GM12864 (cell line): ENCODE results near the gene LTB4R.
"Not testable (repeated sequence)": the region's sequence is repeated elsewhere in the genome, so short reads cannot be mapped to it uniquely, and the experiment has no call there.

Experiments
- DNase-seq: peaks from one replicate; pipeline ENCODE4 v3.0.0-alpha.2; 2011; ENCODE audit warnings: low read depth
- H3K4me3 ChIP-seq: 2 replicates; pipeline ENCODE4 v1.5.1; 2011; ENCODE audit warnings: mild to moderate bottlenecking, low read depth, low read length, control low read depth
- TF ChIP-seq, protein P1 (sequence below): IDR thresholded peaks from 2 replicates; pipeline ENCODE4 v1.5.1; 2011; ENCODE audit warnings: low read depth, mild to moderate bottlenecking, moderate library complexity, low read length, control low read depth, inconsistent platforms; ENCODE audit errors: missing control alignments

LTB4R gene

GRCh38 chr14:24343795-24344660, 32.7 kb downstream of the LTB4R start:
- no peak overlapping the region for H3K4me3 ChIP-seq
- TF ChIP-seq, protein P1, sequence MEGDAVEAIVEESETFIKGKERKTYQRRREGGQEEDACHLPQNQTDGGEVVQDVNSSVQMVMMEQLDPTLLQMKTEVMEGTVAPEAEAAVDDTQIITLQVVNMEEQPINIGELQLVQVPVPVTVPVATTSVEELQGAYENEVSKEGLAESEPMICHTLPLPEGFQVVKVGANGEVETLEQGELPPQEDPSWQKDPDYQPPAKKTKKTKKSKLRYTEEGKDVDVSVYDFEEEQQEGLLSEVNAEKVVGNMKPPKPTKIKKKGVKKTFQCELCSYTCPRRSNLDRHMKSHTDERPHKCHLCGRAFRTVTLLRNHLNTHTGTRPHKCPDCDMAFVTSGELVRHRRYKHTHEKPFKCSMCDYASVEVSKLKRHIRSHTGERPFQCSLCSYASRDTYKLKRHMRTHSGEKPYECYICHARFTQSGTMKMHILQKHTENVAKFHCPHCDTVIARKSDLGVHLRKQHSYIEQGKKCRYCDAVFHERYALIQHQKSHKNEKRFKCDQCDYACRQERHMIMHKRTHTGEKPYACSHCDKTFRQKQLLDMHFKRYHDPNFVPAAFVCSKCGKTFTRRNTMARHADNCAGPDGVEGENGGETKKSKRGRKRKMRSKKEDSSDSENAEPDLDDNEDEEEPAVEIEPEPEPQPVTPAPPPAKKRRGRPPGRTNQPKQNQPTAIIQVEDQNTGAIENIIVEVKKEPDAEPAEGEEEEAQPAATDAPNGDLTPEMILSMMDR: no peak
- DNase-seq: no peak

DNA sequence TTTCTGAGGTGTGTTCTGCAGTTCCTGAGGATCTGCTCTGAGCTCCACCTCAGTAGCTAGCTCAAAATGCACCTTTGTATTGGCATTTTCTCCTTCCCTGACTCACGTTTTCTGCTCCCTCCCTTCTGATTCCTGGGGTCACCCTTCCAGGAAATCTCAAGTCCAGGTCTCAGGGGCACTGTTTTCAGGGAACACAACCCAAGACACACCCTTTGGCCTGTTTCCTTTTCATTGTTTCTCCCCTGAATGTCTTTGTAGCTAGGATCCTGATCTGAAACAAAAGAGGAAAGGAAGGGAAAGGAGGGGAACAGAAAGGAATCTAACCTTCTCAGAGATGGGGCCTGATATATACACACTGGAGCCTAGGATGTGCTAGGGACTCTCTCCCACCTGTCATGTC, 35.8 kb downstream of the LTB4R start:
- H3K4me3 ChIP-seq: no peak overlapping the region
- TF ChIP-seq, protein P1: no peak
- DNase-seq: no peak

DNA sequence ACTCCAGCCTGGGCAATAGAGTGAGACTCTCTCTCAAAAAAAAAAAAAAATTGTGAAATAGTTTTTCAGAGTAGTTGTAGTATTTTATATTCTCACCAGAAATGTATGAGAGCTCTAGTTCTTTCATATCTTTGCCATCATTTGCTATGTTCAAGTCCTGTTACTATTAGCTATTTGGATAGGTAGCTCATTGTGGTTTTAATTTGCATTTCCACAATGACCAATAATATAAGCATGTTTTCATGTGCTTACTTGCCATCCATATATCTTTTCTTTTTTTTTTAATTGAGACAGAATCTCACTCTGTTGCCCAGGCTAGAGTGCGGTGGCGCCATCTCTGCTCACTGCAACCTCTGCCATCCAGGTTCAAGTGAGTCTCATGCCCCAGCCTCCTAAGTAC, 36.9 kb downstream of the LTB4R start:
- no peak for DNase-seq
- TF ChIP-seq, protein P1: no peak

DNA sequence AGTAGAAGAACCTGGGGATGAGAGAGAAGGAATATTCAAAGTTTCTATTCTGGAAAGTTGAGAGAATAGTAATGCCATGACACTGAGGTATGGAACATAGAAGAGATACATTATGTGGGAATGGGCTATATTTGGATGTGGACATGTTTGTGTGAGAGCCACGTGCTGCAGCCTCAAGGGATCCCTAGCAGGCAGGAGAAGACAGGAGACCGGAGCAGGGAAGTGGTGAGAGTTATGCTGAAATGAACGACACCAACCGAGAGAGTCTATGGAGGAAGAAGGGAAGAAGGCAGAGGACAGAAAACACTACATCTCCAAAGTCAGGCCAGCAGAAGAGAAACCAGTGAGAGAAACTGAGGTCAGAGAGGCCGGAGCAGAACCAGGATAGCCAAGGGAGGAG, 38.4 kb downstream of the LTB4R start:
- H3K4me3 ChIP-seq: no peak overlapping the region
- TF ChIP-seq, protein P1: no peak
- DNase-seq: no peak

More for the DNA sequence above, 36.9 kb downstream of the LTB4R start:
- no peak overlapping the region for H3K4me3 ChIP-seq

- no peak overlapping the region for H3K4me3 ChIP-seq
- TF ChIP-seq, protein P1: no peak
- no peak for DNase-seq
These were observed 40.2 kb downstream of the LTB4R start for GRCh38 chr14:24351517-24351916.

DNA sequence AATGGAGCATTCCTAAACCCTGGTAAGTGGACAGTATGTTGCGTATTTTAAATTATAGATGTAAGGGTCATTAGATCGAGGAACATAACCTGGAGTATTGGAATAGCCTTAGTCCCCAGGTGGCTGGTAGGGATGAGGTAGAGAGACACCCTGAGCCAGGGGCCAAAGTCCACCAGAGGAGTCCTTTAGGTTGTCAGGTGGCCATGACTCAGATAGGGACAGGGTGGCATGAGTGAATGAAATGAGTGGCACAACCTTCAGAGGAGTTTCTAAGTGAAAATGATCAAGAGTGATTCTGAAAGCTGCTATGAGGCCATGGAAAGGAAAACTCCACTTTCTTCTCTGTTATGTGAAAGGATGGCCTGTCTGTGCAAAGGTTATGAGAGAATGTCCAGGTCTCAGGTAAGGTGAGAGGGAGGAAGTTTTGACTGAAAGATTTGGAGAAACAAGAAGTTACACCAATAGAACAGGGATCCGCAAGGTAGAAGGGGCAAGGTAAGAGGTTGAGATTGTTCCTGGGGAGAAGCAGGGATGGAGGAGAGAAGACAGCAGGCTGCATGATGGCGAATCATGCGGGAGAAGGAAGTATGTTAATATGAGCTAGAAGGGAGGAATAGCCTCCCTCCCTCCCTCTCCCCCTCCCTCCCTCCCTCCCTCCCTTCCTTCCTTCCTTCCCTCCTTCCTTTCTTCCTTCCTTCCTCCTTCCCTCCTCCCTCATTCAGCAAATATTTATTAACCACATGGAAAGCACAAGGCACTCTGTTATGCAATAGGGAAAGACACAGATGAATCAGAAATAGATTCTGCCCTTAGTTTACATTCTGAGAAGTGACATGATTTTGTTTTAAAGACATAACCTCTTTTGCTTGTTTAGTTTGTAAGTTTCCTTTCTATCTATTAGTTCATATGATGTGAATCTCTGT, 42.5 kb downstream of the LTB4R start:
- TF ChIP-seq, protein P1: no peak
- DNase-seq: no peak
- no peak overlapping the region for H3K4me3 ChIP-seq

DNA sequence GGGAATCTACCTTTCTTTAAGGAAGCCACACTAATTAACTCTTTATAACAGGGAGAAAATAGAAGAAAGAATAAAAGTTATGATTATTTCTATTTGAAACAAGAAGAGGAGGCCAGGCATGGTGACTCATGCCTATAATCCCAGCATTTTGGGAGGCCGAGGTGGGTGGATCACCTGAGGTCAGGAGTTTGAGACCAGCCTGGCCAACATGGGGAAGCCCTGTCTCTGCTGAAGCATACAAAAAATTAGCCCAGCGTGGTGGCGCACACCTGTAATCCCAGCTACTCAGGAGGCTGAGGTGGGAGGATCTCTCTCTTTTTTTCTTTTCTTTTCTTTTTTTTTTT, 43.2 kb downstream of the LTB4R start:
- DNase-seq, H3K4me3 ChIP-seq: not testable (repeated sequence)
